Ovary (tissue), 3 donors: ENCODE measurements around the gene ABLIM2.

ENCODE experiments used
- CTCF ChIP-seq, 3 donors: fragments of 450-650 bp in 2 of 3; fragments of 200-600 bp in 1 of 3; IDR thresholded peaks; one replicate each; pipeline versions ENCODE4 v1.5.1 to v1.8.0; 2016 to 2022; ENCODE audit warnings: antibody characterized with exemption in 3 of 3, mild to moderate bottlenecking in 1 of 3
- EP300 ChIP-seq: sonication (generic); formaldehyde crosslinking; IDR thresholded peaks from one replicate; pipeline ENCODE4 v1.6.1; 2017; ENCODE audit warnings: antibody characterized with exemption
- POLR2A ChIP-seq: fragments of 450-650 bp; IDR thresholded peaks from one replicate; pipeline ENCODE4 v1.6.1; 2017; ENCODE audit warnings: antibody characterized with exemption, mild to moderate bottlenecking, moderate library complexity
- donor health status: DM: no; HTN: no; CAD: no.

GRCh38 chr4:8148785-8149435 is 9.7 kb downstream of the ABLIM2 start:
- no peak for TF ChIP-seq CTCF (IDR thresholded peaks at IDR 0.05)
- TF ChIP-seq POLR2A, result no peak
- no peak for TF ChIP-seq EP300
